IPS-18a (cell line): ENCODE data around the gene GPATCH8.
"Not testable (repeated sequence)": the region's sequence is repeated elsewhere in the genome, so short reads cannot be mapped to it uniquely, and the experiment has no call there.

ENCODE experiments used
- H3K27ac ChIP-seq: one replicate; pipeline ENCODE4 v1.5.1; 2013; ENCODE audit warnings: low read length
- H3K27me3 ChIP-seq: one replicate; pipeline ENCODE4 v1.6.1; 2013; ENCODE audit warnings: mild to moderate bottlenecking, low read length; ENCODE audit not compliant: control insufficient read depth, insufficient read depth
- H3K36me3 ChIP-seq: one replicate; pipeline ENCODE4 v1.6.1; 2013; ENCODE audit warnings: low read depth, low read length; ENCODE audit not compliant: control insufficient read depth
- H3K4me1 ChIP-seq: one replicate; pipeline ENCODE4 v1.6.1; 2013; ENCODE audit warnings: low read depth, low read length; ENCODE audit not compliant: control insufficient read depth
- H3K4me3 ChIP-seq: one replicate; pipeline ENCODE4 v1.5.1; 2013; ENCODE audit warnings: low read length
- H3K9ac ChIP-seq: one replicate; pipeline ENCODE4 v1.6.1; 2013; ENCODE audit warnings: mild to moderate bottlenecking, low read length, moderate library complexity
- H3K9me3 ChIP-seq: one replicate; pipeline ENCODE4 v1.6.1; 2013; ENCODE audit warnings: low read depth, low read length; ENCODE audit not compliant: control insufficient read depth

Gene GPATCH8

DNA sequence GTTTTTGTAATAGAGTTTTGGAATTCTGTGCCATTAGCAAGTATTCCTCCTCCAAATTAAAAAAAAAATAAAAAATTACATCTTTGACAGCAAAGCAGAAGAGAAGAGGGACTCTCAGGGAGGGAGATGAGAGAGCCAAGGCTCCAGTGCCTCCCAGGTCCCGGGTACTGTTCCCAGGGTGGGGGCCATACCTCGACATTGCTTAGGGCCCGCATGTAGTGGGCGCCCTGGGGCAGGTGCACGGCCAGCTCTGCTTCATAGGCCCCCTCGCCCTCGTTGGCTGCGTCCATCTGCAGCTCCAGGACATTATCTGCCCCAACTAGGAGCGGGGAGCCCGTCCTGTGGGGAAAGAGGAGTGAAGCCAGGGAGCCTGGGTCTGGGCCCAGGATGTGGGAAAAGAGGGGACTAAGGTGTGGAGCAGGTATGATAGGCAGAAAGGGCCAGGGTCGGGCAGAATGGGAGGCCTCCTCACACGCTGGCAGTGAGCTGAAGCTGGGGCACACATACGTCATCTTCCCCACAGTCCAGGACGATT, 125.0 kb downstream of the GPATCH8 start:
- H3K9ac ChIP-seq = no peak overlapping the region
- H3K27me3 ChIP-seq = peaks cover 14% of the 10 kb centered on the region
- H3K4me3 ChIP-seq = no peak overlapping the region
- no peaks in the 10 kb centered on the region for H3K36me3 ChIP-seq
- H3K27ac ChIP-seq = no peak overlapping the region
- H3K9me3 ChIP-seq = no peaks in the 10 kb centered on the region
- H3K4me1 ChIP-seq = peaks cover 12% of the 10 kb centered on the region

DNA sequence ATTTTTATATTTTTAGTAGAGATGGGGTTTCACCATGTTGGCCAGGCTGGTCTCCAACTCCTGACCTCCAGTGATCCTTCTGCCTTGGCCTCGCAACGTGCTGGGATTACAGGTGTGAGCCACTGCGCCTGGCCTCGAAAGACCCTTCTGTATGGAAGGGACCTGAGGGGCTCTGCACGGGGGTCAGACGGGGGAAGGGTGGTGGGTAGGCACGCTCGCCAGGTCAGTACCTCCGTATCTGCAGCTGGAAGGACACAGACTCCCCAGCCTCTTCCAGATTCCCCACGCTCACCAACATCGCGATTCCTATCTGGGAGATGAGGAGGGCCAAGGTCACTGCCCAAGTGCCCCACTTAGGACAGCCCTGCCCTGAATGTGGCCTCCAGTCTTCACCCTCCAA, 126.4 kb downstream of the GPATCH8 start:
- no peaks in the 10 kb centered on the region for H3K27me3 ChIP-seq
- no peak overlapping the region for H3K4me3 ChIP-seq
- H3K36me3 ChIP-seq = no peaks in the 10 kb centered on the region
- no peak overlapping the region for H3K27ac ChIP-seq
- H3K4me1 ChIP-seq = peaks cover 12% of the 10 kb centered on the region
- H3K9ac ChIP-seq = no peak overlapping the region
- H3K9me3 ChIP-seq = no peaks in the 10 kb centered on the region

DNA sequence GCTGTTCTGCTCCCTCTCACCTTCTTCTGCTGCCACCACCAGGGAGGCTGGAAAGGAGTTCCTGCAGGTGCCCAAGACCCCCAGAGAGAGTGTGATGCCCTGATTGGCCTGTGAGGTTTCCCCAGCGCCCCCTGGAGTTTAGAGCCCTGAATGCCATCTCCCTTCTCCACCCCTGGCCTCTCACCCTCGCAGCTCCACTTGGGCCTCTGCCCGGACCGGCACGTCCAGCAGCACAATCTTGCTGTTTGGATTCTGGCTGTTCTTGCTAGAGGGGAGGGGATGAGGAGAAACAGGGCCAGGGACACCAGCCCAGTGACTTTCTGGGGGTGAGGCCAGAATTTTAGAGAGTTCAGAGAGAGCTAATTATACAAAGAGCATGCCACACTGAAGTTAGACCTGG, 127.1 kb downstream of the GPATCH8 start:
- no peak overlapping the region for H3K4me3 ChIP-seq
- no peaks in the 10 kb centered on the region for H3K36me3 ChIP-seq
- H3K9ac ChIP-seq = no peak overlapping the region
- H3K27me3 ChIP-seq = no peaks in the 10 kb centered on the region
- no peak overlapping the region for H3K27ac ChIP-seq
- no peaks in the 10 kb centered on the region for H3K9me3 ChIP-seq
- peaks cover 12% of the 10 kb centered on the region for H3K4me1 ChIP-seq

DNA sequence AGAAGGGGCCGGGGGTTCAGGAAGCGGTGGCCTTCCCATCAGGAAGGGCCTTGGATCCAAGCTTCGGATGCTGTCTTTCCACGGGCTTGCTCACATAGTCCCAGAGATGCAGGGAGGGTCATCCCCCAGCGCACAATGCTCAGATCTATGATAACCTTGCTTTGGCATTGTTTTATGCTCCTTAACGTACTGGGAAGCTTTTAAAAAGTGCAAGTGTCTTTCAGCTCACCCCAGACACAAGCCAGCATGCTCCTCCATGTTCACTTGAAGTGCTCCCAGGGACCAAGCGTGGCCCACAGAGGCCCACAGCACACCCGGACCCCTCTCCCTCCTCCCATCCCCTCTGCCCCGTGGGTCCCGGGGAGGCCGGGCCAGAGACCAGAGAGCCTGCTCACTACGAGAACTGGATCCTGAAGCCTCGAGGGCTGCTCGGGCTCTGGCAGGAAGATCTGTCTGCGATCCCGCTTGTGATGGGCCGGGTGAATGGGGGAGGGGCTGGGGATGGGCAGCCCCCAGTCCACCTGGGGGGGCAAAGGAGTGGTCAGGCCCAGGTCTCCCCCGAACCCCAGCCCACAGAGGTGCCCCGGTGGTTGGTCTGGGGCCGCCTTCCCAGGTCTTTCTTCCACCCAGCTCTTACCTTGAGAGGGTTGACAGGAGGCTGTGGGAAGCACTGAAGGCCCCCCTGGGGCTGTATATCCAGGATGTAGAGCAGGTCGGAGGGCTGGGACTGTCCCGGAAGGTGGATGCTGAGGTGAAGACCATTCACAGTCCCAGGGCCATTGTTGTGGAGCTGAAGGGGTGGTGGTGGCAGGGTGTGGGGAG, 127.8 kb downstream of the GPATCH8 start:
- Histone ChIP-seq H3K4me1 (peaks cover 12% of the 10 kb centered on the region), H3K27me3 (no peaks in the 10 kb centered on the region), H3K9ac (no peak overlapping the region), H3K9me3 (no peaks in the 10 kb centered on the region), H3K4me3 (peak overlapping the region; percentile 3), H3K36me3 (no peaks in the 10 kb centered on the region), H3K27ac (no peak overlapping the region)

DNA sequence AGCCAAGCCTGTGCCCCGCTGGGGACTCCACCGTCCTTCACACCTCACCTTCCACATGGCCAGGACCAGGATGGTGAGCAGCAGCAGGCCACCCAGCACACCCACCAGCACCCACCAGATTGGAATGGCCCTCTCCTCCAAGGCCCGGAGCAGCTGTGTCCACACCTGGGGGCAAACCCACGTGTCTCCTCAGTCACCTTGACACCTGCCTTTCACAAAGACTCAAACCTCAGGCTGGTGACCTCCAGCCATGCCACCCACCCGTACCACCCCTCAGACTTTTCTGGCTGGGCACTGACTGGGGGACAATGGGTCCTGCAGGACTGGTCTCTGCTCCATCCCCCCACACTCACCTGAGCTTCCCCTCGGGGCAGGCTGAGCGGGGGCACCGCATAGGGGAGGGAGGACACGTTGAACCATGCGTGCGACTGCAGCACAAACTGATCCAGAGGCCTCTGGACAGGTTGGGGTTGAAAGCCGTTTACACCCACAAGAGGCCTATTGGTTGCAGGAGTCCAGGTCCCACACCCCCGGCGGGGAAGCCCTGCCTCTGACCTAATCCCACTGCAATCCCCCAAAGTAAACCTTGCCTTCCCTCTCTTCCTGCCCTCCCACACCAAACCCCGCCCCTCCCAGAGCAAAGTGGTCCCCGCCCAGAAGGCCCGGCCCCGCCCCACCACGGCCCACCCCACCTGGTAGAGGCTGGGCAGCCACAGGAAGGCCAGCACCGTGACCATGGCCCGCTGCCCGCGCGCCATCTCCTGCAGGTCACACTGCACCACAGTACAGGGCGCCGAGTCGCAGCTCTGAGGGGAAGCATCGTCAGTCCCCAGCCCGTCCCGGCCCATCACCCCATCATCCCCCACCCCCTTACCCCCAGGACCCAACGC, 128.7 kb downstream of the GPATCH8 start:
- no peaks in the 10 kb centered on the region for H3K27me3 ChIP-seq
- H3K4me1 ChIP-seq = peaks cover 12% of the 10 kb centered on the region
- no peaks in the 10 kb centered on the region for H3K9me3 ChIP-seq
- peak overlapping the region; percentile 3 for H3K4me3 ChIP-seq
- H3K27ac ChIP-seq = no peak overlapping the region
- no peak overlapping the region for H3K9ac ChIP-seq
- no peaks in the 10 kb centered on the region for H3K36me3 ChIP-seq

DNA sequence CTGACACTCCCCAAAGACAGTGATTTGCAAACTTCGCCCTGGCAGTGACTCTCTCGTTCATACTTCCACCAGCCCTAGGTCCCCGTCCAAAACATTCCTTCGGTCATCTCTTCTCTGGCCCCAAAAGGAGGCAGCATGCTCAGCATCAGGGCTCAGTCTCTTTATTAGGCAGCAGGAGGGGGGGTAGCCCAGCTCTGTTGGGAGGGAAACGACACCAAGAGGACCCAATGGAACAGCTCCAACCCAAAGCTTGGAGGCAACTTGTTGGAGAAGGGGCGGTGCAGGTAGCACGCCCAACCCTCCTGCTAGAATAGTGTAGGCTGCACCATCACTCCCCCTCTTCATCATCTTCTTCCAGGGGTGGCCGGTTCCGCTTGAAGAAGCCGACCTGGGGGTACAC, 131.2 kb downstream of the GPATCH8 start:
- Histone ChIP-seq H3K4me1 (peaks cover 12% of the 10 kb centered on the region), H3K9me3 (no peaks in the 10 kb centered on the region), H3K4me3 (no peak overlapping the region), H3K27ac (no peak overlapping the region), H3K36me3 (no peaks in the 10 kb centered on the region), H3K27me3 (no peaks in the 10 kb centered on the region), H3K9ac (no peak overlapping the region)

DNA sequence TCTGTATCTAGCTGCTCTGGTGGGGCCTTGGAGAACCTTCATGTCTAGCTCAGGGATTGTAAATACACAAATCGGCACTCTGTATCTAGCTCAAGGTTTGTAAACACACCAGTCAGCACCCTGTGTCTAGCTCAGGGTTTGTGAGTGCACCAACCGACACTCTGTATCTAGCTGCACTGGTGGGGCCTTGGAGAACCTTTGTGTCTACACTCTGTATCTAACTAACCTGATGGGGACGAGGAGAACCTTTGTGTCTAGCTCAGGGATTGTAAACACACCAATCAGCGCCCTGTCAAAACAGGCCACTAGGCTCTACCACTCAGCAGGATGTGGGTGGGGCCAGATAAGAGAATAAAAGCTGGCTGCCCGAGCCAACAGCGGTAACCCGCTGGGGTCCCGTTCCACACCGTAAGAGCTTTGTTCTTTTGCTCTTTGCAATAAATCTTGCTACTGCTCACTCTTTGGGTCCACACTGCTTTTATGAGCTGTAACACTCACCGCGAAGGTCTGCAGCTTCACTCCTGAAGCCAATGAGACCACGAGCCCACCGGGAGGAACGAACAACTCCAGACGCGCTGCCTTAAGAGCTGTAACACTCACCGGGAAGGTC, 133.7 kb downstream of the GPATCH8 start:
- peaks cover 15% of the 10 kb centered on the region for H3K27me3 ChIP-seq
- H3K9ac ChIP-seq, H3K36me3 ChIP-seq, H3K4me1 ChIP-seq, H3K27ac ChIP-seq, H3K4me3 ChIP-seq, H3K9me3 ChIP-seq: not testable (repeated sequence)

DNA sequence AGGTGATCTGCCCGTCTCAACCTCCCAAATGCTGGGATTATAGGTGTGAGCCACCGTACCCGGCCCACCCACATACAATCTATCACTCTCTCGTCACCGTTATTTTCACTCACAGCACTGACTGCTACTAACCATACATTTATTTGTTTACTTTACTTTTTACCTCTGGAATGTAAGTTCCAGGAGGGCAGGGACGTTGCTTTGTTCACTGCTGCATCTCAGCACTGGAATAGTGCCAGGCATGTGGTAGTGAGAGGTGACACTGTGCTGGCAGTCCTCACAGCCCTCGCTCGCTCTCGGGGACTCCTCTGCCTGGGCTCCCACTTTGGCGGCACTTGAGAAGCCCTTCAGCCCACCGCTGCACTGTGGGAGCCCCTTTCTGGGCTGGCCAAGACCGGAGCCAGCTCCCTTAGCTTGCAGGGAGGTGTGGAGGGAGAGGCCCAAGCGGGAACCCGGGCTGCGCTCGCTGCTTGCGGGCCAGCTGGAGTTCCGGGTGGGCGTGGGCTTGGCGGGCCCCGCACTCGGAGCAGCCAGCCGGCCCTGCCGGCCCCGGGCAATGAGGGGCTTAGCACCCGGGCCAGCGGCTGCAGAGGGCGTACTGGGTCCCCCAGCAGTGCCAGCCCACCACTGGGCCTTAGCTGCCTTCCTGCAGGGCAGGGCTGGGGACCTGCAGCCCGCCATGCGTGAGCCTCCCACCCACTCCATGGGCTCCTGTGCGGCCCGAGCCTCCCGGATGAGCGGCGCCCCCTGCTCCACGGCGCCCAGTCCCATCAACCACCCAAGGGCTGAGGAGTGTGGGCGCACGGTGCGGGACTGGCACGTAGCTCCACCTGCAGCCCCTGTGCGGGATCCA, 134.6 kb downstream of the GPATCH8 start:
- H3K27ac ChIP-seq, H3K9ac ChIP-seq, H3K4me3 ChIP-seq, H3K36me3 ChIP-seq, H3K4me1 ChIP-seq, H3K9me3 ChIP-seq: not testable (repeated sequence)
- peaks cover 21% of the 10 kb centered on the region for H3K27me3 ChIP-seq

DNA sequence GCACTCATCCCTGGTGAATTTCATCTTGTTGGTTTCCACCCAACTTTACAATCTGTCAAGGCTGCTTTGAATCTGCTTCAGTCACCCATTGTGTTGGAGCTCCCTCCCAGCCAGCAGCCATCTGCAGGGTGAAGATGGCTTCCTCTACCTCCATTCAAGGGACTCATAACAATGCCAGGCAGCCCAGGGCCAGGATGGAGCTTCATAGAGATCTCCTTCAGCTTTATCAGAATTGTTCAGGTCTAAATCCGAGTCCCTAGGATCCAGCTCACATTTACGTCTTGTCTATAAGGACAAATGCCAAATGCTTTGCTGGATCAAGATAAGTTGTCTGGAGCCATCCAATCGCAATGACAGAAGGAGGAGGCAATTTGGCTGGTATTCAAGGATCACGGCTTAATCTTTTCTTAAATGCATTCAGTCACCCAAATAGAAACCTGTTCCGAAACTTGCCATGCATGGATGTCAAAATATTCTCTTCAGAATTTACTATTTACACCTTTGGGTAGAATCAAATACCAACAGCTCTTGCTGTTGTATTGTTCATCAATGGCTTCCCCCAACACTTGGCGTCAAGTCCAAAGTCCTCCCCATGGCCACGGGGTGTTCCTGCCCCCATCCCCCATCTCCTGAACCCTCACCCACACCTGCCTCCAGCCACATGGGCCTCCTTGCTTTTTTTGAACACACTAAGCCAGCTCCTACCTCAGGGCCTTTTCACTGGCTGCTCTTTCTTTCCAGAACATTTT, 135.8 kb downstream of the GPATCH8 start:
- Histone ChIP-seq H3K27ac (no peak overlapping the region), H3K4me1 (no peaks in the 10 kb centered on the region), H3K9ac (no peak overlapping the region), H3K27me3 (peaks cover 21% of the 10 kb centered on the region), H3K9me3 (no peaks in the 10 kb centered on the region), H3K4me3 (no peak overlapping the region), H3K36me3 (no peaks in the 10 kb centered on the region)

DNA sequence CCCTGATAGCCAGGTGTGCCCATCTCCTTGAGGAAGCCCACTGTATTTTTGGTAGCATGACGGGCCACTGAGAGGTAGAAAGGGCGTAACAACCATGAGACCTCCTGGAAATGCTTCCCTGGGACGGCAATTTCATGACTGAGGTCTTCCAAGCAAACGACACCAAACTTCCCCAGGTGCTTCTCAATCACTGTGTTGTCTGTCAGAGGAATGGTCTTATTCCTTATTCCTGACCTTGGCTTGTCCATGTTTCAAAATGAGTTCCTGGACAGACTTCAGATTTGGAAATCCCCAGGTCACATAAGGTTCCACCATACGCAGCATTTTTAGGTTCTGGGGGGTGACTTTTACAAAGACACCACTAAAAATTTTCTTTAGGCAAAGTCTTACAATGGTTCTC, 138.2 kb downstream of the GPATCH8 start:
- Histone ChIP-seq H3K4me1 (peaks cover 21% of the 10 kb centered on the region), H3K27me3 (peaks cover 21% of the 10 kb centered on the region)
- H3K9ac ChIP-seq, H3K9me3 ChIP-seq, H3K36me3 ChIP-seq, H3K27ac ChIP-seq, H3K4me3 ChIP-seq: not testable (repeated sequence)
